ENCODE results near the gene FAM89A.

DNA sequence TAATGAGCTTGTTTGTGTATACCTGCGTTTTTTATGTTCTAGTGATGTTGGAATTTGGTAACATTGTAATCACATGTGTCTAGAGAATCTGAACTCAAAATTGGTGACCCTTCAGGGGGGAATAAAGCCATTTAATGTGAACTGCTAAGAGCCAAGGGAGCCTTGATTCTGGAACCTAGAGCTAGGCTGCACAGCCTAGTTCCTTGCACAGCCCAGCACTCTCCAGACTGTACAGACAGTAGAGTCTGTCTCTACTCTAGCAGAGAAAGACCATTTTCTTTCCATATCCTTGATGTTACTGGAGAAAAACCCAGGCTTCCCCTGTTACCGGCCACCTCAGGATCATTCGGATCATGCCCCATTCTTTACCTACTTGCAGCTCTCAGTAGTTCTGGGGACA, 52.6 kb downstream of the FAM89A start:
- no peak for TF ChIP-seq CTCF (IDR thresholded peaks at IDR 0.05)
- TF ChIP-seq POLR2A (IDR thresholded peaks at IDR 0.05): no peak

Measured in breast epithelium (tissue), 3 donors.